Esophagus muscularis mucosa (tissue), 3 donors: ENCODE data around the gene NUP43.

Experiments
- CTCF ChIP-seq, 3 experiments: fragments of 200-600 bp in 2 of 3; fragments of 450-650 bp in 1 of 3; sonication (generic) in 2 of 3; IDR thresholded peaks; one replicate each; pipeline ENCODE4 v1.5.1; 2017 to 2019; ENCODE audit warnings: antibody characterized with exemption in 3 of 3, mild to moderate bottlenecking in 2 of 3, moderate library complexity in 1 of 3
- POLR2A ChIP-seq: fragments of 450-650 bp; IDR thresholded peaks from one replicate; pipeline ENCODE4 v1.6.1; 2017; ENCODE audit warnings: antibody characterized with exemption, moderate library complexity, mild to moderate bottlenecking, low read depth

- TF ChIP-seq CTCF (IDR thresholded peaks at IDR 0.05) (no peak), POLR2A (no peak)
These were observed 8.2 kb upstream of the NUP43 start for GRCh38 chr6:149754548-149754947.
